GM19193 (cell line): ENCODE measurements around the gene CEP131.

Experiments used
- POLR2A ChIP-seq: IDR thresholded peaks from 4 replicates; pipeline ENCODE4 v1.6.1; 2011; ENCODE audit not compliant: insufficient read depth, insufficient read length; ENCODE audit errors: extremely low read depth

The CEP131 gene

DNA sequence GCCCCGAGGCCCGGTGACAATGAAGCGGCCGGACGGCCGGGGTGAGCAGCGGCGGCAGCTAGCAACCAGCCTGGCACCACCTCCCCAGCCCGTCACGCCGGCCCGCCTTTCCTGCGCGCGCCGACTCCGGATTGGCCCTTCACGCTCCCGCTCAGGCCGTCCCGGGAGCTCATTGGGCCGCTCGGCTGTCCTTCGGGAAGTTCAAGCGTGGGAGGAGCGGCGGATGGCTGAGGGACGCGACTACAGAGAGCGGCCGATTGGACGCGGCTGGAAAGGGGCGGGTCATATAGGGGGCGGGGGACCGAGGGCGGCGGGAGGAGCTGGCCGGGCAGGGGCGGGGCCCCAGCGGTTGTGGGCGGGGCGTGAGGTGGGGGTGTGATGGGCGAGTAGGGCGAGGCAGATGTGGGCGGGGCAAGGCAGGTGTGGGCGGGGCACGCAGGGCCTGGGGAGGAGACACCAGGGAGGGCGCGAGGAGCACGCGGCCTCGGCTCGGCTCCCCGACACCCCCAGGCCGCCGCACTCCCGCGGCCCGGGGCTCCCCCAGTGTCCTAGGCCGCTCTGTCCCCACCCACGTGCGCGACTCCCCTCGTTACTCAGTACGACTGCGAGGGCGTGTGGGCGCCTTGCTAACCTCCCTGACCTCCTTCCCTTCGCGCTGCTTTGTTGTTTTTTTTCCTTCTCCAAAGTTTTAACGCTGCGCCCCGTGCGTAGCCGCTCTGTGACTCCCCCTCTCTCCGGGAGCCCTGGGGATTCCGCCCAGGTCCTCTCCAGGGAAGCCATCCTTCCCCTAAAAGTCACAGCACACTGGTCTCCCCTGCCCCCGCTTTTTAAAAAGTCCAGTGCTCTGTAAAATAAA is at the start of gene CEP131:
Gene CEP131, minus strand, starts transcription at position 60 of the 856 bp plus-strand sequence. CDS start 2,909 bp downstream, outside the sequence.
- TF ChIP-seq POLR2A = no peak

GRCh38 chr17:81271226-81271625 is 48.5 kb upstream of the CEP131 start:
- no peak for TF ChIP-seq POLR2A

GRCh38 chr17:81270279-81270678 is 47.5 kb upstream of the CEP131 start:
- no peak for TF ChIP-seq POLR2A

DNA sequence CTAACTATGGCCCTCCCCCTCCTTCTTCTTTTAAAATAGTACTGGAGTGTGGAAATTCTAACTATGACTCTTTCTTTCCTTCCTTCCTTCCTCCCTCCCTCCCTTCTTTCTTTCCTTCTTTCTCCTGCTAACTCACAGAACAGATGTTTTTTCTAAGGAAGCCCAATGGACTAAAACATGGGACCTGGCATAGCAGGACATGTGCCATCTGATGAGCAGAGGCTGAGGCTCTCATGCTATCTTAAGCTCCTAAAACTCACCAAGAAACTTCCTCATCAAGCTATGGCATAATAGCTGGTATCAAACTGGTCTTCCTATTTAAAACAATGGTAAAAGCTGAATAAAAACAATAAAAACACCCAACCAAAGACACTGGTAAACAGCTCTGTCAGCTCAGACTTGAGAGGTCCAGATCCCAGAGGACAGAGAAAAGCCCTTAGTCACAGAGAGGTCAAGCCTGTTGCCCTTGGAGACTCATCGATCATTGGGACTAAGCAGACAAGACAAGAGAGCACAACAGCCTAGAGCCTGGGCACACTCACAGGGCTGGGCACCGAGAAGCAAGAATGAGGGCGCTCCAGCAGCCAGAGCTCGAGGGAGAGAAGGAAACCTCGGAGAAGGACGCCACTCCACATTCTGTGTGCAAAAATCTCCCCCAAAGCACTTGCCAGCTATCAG is 44.8 kb upstream of the CEP131 start:
- no peak for TF ChIP-seq POLR2A

GRCh38 chr17:81265576-81265975 is 42.8 kb upstream of the CEP131 start:
- TF ChIP-seq POLR2A = no peak

- TF ChIP-seq POLR2A = no peak
These were observed 41.9 kb upstream of the CEP131 start for GRCh38 chr17:81264640-81265039.

DNA sequence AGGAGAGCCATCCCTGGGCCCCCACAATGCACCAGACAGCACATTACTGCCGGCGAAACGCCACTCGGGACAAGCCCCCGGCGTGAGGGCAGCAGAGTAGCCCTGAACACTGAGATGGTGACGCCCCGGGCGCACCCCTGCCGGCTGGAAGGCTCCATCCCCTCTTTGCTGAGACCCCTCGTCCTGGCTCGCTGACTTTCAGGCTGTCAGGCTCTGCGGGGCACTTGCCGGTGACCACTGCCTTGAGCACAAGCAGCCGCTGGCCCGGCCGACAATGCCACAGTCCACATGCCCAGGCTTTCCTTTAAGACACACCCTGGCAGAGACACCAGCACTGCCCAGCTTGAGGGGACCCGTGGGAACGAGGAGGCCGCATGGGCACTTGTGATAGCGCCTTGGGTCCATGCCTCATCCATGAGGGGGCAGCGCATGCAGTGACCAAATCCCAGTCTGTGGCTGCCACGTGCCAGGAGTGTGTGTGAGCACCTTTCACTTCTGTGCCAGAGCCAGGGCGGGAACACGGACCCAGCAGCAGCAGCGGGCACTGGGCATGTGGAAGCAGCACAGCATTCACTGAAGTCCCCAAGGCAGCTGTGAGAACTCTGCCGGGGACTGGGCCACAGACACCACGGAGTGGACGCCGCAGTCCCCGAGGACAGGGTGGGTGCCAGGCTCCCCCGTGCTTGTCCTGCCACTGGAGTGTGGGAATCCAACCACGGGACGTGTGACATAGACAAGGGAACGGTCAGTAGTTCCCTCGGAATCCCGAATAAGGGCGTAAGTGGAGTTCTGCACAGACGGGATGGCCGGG is 40.8 kb upstream of the CEP131 start:
- TF ChIP-seq POLR2A = no peak

DNA sequence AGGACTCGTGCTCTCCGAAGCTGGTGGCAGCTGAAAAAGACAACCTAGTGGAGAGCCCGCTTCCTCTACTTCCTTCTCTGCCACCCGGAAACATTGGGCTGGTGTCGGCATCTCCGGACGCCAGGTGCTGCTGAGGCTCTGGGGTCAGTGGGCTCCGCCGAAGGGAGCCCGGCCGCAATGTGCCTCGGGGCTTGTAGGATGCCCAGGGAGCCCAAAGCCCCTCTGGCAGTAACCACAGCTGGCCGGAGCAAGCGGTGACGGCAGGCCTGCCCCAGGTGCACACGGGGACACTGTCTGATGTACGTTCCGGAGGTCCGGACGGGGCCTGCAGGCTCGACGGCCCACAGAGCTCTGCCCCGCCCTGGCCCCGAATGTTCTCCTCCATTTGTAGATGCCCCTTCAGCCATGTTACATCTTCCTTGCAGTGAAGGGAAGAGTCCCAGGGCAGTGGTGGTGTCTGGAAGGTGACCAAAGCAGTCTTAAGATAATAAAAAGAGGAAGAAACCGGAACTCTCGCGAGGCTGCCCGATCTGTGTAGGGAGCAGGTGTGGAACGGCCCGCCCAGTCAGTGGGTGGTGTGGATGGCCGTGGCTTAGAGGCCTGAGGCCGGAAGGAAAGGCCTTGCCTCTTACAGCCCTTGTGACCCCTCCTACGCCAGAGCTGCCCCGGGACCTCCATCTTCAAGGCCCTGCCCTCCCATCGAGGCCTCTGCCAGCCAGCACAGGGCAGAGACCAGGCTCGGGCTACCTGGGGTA is 39.0 kb upstream of the CEP131 start:
- TF ChIP-seq POLR2A = no peak

DNA sequence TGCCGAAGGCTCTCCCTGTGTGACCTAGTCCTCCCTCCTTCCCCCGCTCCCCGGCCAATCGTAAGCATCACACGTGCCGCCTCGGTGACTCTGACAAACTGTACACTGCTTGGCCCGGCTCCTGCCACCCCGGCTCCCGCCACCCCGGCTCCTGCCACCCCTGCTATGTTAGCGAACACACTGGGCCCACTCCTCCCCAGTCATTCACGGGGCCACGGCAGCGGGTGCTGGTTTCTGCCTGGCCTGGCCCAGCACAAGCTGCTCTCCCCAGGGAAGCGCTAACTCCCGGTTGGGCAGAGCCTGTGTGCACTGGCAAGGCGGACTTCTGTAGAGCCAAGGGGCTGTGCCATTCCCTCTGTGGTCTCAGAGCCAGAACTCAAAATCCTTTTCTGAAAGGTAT is 38.3 kb upstream of the CEP131 start:
- TF ChIP-seq POLR2A = no peak

DNA sequence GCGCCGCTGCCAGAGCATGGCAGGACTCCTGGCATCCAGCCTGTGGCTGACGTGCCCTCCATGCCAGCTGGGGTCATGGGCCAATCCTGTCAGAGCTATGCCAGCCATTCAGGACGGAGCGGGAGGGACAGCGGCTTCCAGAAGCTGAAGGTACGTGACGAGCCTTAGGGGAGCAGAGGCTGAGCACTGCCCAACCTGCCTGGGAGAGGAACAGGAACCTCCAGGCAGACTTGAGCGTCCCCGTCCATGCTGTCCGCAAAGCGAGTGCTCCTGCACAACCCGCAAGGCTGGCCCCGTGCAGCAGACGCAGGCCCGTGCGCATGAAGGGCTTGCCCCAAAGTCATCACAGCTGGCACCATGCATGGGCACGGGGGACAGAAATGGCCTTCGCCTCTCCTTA is 37.9 kb upstream of the CEP131 start:
- TF ChIP-seq POLR2A = no peak

GRCh38 chr17:81260171-81260570 is 37.4 kb upstream of the CEP131 start:
- no peak for TF ChIP-seq POLR2A

- TF ChIP-seq POLR2A = no peak
These were observed 36.4 kb upstream of the CEP131 start for GRCh38 chr17:81259058-81259605.

GRCh38 chr17:81258292-81258691 is 35.5 kb upstream of the CEP131 start:
- no peak for TF ChIP-seq POLR2A

DNA sequence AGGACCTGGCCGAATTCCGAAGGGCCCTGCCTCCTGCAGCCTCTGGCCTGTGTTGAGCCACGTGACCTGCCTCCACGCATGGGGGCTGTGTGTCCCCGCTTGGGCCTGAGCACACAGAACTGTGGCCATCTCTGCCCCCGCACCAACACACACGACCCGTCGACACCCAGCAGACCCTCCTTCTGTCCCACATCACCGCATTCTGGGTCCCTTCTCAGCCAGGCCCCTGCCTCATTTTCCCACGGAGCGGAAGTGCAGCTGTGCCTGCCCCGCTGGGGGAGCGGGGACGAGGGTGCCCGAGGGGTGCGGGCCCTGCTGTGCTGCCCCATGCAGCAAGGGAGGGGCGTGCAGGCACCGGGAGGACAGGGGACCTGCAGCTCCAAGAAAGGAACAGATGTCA is 34.8 kb upstream of the CEP131 start:
- no peak for TF ChIP-seq POLR2A
